GM21737 (cell line): ENCODE data around the gene C1QL1.

Source experiments
- ATAC-seq: cut with Tn5 transposase; IDR thresholded peaks from one replicate; pipeline ENCODE4 v1.9.1; 2021; ENCODE audit warnings: mild to moderate bottlenecking, moderate library complexity; ENCODE audit not compliant: unreplicated experiment

C1QL1 gene

DNA sequence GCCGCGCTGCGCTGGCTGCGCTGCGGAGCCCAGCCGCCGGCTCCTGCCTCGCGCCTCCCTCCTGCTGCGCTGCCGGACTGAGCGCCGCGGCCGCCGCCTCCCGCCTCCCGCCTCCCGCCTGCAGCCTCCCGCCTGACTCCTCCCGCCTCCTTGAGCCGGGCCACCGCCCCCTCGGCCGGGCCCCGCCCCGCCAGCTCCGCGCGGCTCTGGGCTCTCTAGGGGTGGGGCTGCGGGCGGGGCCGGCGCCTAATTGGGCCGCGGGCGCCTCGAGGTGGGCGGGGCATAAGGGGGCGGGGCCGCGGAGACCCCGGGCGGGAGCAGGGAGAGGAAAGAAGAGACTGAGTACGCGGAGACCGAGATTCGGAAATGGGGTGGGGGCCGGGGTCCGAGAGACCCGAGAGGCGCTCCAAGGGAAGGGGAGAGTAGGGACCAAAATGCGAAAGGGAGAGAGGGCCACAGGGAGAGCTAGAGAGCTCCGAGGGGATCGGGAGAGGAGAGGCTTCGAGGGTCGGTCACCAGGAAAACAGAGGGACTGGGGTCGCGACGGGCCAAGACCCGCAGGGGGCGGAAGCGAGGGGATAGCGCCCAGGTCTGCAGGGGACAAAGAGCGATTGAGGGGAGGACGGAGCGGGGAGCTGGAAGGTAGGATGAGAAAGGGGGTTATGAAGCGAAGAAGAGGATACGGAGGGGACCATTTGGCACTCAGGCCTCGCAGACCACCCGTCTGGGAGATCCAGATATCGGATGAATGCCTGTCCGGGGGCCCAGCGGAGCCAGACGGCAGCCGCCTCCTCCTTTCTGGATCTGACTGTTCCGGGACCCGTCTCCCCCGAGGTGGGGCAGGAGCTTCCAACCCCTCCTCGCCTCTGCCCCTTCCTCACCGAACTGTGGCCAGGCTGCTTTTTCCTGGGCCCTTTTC, at the start of gene C1QL1:
Gene C1QL1, minus strand, starts transcription at position 79 of the 919 bp plus-strand sequence. CDS start 255 bp downstream, outside the sequence.
- peak; percentile 86 for ATAC-seq

DNA sequence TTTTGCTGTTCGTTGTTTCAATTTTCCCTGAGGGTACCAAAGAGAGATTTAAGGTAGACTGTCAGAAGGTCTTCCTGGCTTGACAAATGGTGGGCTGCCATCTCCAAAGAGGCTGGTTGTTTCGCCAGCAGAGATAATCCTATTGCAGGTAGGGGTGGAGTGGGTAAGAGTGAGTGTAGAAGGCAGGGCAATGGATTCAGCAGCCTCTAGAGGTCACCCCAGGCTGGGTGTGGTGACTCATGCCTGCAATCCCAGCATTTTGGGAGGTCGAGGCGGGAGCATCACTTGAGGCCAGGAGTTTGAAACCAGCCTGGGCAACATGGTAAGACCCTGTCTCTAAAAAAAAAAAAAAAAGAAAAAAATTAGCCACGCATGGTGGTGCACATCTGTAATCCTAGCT, 48.7 kb upstream of the C1QL1 start:
- ATAC-seq, result no peak

DNA sequence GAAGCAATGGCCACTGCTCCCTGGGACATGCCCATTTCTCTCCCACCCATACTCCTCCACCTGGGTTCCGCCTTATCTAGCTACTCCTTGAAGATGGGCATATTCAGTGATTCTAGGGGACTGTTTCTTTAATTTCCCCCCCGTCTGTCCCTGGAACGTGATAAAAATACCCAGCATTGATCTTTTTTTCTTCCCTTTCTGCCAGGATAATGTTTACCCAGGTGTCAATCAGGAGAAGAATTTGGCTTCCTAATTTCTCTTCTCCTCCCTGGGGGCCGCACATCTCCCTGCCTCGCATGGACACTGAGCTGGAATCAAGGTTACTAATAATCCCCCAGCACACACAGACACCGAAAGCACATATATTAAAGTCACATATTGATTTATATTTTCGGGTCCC, 48.1 kb upstream of the C1QL1 start:
- no peak for ATAC-seq

DNA sequence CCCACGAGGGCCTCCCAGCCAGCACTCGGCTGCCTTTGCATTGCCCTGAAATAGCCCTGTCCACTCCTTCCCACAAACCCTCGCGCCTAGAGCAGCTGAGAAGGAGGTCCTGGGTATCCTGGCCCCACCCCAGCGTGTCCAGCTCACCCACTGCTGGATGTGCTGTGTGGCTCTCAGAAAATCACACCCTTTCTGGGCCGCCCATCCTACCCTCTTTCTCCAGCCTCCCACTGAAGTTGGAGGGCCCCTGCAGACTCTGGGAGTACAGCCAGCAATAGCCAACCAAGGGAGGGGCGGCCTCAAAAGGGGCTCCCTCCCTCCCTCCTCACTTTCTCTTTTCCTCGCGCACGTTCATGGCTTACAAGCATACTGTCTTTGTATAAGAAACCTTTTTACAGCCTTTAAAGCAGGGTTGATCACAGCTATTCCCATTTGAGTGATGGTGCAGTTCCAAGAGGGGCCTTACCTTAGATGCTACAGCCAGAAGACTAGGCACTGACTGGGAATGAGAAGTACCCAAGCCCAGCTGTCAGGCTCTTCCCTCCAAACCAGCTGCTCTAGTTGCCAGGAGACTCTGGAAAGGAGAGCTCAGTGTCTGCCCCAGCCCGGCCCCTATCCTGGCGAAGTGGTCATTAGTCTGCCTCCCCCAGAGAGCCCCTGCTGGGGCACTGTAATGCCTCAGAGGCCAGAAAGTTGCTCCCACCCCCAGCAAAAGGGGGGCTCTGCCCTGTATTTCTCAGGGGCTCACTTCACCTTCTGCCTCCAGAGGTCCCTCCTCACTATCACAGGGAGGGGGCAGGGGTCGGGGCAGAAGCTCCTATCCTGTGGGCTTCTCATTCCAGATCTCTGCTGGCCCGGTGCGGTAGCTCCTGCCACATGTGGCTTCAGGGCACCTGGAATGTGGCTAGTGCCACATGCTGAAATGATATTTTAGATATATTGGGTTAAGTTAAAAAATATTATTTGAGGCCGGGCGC, 45.2 kb upstream of the C1QL1 start:
- ATAC-seq, result no peak

DNA sequence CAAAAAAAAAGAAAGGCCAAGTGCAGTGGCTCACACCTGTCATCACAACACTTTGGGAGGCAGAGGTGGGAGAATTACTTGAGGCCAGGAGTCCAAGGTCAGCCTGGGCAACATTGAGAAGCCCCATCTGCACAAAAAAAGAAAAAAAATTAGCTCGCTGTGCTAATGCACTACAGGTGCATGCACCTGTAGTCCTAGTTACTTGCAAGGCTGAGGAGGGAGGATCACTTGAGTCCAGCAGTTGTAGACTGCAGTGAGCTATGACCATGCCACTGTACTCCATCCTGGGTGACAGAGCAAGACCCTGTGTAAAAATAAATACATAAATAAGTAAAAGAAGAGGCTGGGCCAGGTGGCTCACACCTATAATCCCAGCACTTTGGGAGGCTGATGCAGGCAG, 43.7 kb upstream of the C1QL1 start:
- no peak for ATAC-seq

DNA sequence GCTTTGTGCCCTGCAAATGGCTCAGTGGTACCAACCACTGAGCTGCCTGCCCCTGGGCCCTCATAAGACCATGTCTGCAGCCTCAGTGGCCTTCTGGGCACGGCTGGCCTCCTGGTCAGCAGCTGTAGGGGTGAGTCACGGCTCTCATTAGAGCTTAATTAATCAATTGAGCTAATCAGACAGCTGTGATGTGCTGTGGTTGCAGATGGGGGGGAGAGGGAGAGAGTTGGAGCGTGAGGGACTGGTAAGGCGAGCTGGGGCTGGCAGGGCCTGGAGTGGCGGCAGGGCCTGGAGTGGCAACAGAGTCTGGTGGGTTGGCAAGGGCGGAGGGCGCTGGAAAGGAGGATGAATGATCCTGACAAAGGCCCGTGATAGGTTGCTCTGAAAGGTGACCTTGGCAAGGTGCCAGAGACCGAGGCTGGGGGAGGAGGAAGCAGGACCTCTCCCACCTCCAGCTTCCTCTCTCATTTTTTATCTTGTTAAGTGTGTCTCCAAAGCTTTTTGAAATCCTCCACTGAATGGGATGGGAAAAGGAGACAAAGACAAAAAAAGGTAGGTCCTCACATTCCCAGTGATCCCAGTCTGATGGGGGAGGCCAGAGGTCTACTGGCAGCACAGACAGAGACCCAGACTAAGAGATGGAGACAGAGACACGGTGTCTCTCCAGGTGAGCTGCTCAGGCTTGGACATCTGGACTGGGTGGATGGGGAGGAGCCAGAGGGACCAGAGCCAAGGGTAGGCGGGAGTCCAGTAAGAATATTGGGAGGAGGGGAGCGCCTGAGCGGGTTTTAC, 41.8 kb upstream of the C1QL1 start:
- no peak for ATAC-seq

DNA sequence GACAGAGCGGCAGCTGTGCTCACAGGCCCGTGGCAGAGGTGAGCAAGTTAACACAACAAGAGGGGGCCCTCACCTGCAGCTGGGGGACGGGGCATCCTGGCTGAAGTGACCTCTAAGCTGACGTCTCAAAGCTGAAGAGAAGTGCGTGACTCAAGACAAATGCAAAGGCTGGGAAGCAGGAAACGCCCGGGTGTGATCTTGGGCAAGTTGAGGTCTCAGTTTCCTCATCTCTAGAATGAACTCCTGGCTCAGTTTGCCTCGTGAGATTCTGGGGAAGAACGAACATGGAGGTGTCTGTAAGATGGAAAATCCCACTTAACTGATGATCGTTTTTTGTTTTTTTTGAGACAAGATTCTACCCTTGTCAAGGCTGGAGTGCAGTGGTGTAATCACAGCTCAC, 40.1 kb upstream of the C1QL1 start:
- no peak for ATAC-seq

DNA sequence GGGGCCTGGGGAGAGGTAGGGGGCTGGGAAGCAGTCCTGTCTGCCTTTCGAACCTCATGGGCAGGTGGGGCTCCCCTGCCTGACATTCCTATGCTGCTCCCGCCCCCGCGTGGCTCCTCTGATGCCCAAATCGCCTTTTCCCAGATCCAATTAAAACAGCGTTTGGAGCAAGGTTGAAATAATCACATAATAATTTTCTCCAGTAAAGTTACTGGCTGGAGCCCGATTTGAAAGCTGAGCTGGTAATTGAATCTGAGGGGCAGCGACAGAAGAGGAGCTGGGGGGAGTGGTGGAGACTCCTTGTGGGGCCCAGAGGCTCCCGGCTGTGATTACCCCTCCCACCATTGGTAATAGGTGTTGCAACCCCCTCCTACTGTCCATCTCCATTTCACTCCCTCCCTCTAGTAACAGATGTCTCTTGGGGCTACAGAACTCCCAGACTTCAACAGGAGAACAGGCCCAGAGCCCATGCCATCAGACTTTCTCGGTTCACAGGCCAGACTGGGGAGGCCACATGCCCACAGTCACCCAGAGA, 38.9 kb upstream of the C1QL1 start:
- no peak for ATAC-seq

DNA sequence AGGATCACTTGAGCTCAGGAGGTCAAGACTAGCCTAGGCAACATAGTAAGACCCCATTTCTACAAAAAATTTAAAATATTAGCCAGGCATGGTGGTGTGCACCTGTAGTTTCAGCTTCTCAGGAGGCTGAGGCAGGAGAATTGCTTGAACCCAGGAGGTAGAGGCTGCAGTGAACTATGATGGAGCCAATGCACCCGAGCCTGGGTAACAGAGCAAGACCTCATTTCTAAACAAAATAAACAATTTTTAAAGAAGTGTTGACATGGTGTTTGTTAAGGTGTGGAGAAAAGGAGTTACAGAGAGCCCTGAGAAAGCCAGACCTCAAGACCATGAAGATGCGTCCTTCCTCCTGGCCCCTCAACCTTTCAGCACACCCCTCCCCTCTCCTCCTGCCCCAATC, 37.6 kb upstream of the C1QL1 start:
- ATAC-seq, result no peak

DNA sequence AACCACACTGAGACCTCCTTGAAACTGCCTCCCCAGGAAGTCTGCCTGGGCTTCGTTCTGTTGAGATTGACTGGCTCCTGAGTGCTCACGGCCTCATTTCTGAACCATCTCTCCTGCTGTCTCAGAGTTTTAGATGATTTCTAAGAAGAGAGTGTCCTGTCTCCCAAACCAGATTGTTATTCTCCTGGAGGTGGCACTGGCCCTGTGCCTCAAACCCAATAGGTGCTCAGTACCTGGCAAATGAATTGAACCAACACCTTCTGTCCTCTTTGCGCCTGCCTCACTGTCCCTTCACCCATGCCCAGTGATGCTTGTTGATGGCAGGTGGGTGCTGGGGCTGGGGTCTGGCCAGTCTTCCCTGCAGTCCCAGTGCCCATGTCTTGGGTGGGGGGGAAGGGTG, 36.3 kb upstream of the C1QL1 start:
- ATAC-seq, result no peak

DNA sequence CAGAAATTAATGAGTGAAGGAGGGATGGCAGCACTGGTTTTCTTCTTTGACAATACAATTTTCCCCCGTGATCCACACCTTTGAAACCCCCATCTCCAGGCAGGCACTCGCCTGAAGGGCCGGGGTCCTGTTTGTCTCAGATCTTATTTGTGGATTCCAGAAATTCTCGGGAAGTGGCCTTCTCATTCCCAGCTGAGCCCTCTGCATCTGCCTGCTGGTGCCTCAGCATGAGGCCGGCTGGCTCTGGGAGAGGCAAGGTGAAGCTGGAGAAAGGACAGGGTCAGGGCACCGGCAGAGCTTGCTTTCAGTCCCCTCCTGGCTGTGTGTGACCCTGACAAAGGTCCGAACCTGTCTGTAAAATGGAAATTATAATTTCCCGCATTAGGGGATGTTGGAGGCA, 35.8 kb upstream of the C1QL1 start:
- ATAC-seq, result no peak

DNA sequence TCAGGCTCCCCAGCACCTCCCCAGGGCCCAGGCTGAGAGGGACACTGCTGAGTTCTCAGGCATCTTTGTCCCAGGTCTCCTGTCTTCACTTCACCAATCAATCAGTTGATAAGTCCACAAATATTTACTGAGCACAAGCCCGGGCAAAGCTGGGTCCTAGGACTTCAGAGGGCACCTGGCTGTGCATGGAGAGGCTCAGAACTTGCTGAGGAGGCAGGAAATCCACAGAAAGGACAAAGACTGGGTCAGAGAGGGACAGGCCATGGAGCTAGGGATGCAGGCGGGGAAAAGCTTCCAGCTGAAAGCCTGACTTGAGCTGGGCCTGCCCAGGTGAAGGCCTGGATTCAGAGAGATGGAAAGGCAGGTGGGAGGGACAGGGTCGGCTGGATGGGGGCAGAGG, 33.2 kb upstream of the C1QL1 start:
- no peak for ATAC-seq

DNA sequence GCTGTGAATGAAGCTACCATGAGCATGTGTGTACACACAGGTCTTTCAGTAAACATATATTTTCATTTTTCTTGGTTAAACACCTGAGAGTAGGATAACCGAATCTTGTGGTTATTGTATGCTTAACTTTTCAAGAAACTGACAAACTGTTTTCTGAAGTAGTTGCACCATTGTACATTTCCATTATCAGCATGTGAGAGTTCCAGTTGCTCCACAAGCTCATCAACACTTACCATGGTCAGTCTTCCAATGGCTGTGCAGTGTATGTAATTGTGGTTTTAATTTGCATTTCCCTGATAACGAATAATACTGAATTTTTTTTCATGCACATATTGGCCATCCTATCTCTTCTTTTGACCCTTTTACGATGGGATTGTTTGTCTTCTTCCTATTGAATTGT, 31.3 kb upstream of the C1QL1 start:
- no peak for ATAC-seq

DNA sequence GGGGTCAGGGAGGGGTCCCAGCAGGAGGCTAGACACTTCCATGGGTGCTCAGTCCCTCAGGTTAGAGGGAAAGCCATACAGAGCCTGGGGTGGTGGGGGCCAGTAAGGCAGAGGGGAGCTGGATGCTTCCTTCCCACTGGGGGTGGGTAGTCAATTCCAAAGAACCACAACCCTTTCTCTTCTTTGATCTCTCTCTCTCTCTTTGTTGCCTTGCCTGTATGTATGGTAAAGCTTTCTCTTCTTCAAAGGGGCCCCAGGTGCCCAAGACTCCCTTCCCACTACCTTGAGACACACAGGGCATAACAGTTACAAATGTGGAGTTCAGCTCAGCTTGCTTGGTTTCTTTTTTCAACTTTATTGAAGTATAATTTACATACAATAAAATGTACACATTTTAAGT, 30.5 kb upstream of the C1QL1 start:
- no peak for ATAC-seq

DNA sequence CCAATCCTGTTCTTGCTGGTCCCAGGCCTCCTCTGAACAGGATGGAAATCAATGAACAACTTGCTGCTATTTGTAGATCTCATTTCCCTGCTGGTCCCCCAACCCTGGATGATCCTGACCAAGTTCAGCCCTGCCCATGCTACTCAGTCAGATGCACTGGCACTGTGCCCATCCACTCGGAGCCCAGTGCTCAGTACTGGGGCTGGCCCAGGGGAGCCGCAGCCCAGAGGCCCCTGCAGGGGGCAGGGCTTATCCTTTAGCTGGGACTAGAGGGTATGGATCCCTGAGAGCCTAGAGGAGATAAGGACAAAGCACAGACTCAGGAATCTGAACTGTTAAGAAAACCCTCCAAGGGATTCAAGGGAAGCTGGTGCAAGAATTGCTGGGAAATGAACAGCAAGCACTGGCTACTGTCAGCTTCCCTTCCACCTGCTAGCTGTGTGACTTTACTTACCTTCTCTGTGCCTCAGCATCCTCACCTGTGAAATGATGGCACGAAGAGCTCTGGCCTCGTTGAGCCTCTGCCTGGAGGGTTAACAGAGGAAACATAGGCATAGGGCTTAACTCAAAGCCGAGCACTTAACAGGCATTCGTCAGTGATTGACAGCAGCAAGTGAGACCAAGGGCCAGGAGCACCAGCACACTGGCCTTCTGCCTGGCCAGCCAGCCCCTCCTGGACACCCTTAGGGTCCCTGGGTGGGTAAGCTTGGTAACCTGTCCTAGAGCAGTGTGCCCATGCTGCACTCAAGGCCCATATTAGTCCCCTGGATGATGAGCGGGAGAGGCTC, 29.8 kb upstream of the C1QL1 start:
- ATAC-seq, result no peak

DNA sequence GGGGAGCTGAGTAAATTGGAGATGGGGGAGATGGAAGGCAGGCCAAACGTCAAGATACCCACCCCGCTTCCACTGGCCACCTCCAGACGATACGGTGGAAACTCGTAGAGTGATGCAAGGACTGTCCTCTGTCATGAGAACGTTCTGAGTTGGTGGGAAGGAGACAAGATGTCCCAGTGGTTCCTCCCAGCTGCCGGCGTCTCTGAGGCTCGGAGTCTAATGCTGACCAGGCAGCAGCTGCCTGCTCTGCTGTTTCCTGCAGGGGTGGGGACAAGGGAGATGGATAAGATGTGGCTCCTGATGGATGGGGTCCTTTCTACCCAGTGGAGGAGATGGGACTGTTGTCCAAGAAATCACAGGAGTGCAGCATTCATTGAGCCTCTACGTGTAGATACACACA, 28.2 kb upstream of the C1QL1 start:
- no peak for ATAC-seq

DNA sequence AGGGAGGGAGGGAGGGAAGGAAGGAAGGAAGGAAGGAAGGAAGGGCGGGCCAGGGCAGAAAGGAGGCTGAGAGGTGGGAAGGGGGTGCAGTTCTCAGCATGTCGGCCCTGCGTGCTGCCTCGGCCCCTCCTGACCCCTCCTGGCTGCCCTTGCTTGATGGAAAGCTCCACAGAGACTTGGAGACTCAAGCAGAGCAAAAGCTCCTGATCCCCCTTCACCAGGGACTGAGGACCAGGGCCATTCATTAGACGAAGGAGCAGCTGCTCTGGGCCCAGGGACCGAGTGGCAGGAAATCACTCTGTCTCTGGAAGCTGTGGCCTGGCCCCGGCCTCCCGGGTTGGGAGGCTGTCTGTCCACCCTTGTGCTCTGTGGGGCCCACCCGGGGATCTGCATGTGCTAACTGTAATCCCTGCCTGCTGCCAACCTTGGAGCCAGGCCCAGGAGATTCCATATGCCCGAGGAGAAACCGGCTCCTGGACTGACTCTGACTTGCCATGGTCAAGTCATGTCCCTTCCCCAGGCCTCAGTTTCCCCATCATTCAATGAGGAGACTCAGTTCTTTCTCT, 27.4 kb upstream of the C1QL1 start:
- no peak for ATAC-seq

DNA sequence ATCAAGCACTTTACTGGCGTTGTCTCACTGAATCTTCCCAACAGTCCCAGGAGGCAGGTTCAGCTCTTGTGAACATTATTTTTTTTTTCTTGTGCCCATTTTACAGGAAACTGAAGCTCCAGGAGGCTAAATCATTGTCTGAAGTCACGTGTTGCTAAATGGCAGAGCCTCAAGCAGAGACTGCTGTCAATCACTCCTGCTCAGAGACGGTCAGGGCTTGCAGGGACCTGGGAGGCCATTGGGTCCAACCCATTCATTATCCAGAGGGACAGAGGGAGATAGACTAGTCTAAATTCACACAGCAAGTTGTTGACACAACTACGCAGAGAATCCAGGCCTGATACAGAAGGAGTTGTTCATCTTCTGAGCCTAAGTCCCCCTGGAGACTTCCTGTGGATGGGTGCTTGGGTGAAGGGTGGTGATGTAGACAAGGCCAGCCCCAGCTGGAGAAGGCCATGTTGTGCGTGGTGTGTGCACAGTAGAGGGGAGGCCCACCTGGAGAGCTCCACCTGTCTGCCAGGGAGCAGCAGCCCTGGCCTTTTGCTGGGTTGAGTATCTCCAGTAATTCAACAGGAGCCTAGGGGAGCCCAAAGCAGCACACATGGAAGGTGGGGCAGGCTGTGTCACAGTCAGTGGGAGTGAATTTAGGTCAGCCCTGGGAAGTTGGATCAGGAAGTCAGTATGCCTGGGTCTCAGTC, 24.3 kb upstream of the C1QL1 start:
- ATAC-seq, result no peak

DNA sequence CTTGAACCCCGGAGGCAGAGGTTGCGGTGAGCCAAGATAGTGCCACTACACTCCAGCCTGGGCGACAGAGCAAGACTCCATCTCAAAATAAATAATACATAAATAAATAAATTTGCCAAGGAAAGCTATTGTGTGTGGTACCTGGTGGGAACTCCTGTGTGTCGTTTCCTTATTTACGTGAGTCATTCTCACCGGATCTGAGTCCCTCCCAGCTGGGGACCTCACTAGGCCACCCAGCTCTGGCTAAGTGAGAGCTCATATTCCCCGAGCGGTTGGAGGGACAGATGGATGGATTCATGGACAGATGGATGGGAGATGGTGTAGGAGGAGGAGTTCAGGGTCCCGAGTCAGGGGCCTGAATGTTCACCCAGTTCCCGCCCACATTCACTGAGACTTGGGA, 22.9 kb upstream of the C1QL1 start:
- ATAC-seq, result no peak
